OCI-LY3 (cell line): ENCODE data around the gene PRDM1.

Experiments
- CTCF ChIP-seq: fragments of 200-600, 300-600 bp; sonication (generic); IDR thresholded peaks from 2 replicates; pipeline ENCODE4 v1.5.1; 2014; ENCODE audit warnings: antibody characterized with exemption, low read length, low read depth
- EZH2phosphoT487 ChIP-seq: fragments of 200-600 bp; shearing (Covaris generic); IDR thresholded peaks from 2 replicates; pipeline ENCODE4 v1.6.1; 2018; ENCODE audit warnings: antibody characterized with exemption, mixed run types, low read depth

GRCh38 chr6:106085692-106085983 is 498 bp upstream of the PRDM1 start:
- TF ChIP-seq CTCF (no peak), EZH2phosphoT487 (no peak)
